Measurements from ENCODE around the gene KLK11. TPM values are rescaled to one million over a fixed set of nuclear protein-coding genes. Genes with fewer than 3 reads are reported as not detected.

Gene KLK11
- total RNA-seq, 1 donor from 2014 or later: not detected

DNA sequence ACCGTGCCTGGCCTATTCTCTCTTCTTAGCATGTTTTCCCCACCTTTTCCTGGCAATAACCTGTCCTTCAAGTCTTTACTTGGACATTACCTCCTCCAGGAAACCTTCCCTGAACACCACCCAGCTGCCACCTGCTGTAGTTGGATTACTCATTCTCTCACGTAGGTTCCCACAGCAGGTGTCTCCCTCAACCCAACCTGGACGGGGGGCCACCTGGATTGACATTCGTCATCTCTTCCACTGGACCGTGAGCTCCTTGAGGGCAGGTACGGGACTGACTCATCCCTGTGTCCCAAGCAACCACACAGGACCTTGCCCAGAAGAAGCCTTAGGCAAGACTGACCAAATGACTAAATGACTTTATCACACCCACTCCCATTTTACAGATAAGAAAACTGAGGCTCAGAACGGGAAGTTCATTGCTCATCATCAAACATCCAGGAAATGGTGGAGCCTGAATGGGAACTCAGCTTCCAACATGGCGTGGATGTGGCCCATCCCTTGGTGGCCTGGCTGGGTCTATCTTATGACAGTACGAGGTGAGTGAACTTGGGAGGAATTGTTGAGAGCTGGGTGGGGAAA lies 53.5 kb downstream of the KLK11 start:
- Mint-ChIP-seq H3K4me3 (ENCODE audit: unreplicated experiment) (no peak overlapping the region), H3K27me3 (ENCODE audit: unreplicated experiment) (peaks cover 8% of the 10 kb centered on the region), H3K36me3 (ENCODE audit: unreplicated experiment) (no peaks in the 10 kb centered on the region), H3K4me1 (ENCODE audit: low read depth, unreplicated experiment) (peaks cover 2% of the 10 kb centered on the region), H3K27ac (ENCODE audit: unreplicated experiment) (no peak overlapping the region), H3K9me3 (ENCODE audit: unreplicated experiment) (no peaks in the 10 kb centered on the region)
- DNase-seq: no peak
- TF ChIP-seq, protein P1, sequence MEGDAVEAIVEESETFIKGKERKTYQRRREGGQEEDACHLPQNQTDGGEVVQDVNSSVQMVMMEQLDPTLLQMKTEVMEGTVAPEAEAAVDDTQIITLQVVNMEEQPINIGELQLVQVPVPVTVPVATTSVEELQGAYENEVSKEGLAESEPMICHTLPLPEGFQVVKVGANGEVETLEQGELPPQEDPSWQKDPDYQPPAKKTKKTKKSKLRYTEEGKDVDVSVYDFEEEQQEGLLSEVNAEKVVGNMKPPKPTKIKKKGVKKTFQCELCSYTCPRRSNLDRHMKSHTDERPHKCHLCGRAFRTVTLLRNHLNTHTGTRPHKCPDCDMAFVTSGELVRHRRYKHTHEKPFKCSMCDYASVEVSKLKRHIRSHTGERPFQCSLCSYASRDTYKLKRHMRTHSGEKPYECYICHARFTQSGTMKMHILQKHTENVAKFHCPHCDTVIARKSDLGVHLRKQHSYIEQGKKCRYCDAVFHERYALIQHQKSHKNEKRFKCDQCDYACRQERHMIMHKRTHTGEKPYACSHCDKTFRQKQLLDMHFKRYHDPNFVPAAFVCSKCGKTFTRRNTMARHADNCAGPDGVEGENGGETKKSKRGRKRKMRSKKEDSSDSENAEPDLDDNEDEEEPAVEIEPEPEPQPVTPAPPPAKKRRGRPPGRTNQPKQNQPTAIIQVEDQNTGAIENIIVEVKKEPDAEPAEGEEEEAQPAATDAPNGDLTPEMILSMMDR (IDR thresholded peaks at IDR 0.05; ENCODE audit: partially characterized antibody, unreplicated experiment): no peak

Other genes with a start within 250 kb of the KLK11 start
- not detected for gene ACP4, start 236.2 kb downstream of the KLK11 start, total RNA-seq (ENCODE audit: unreplicated experiment)
- 0.49 TPM for gene KLK1, start 202.8 kb downstream of the KLK11 start, total RNA-seq (ENCODE audit: unreplicated experiment)
- gene KLK15, start 193.0 kb downstream of the KLK11 start, total RNA-seq (ENCODE audit: unreplicated experiment): not detected
- gene KLK3, start 171.7 kb downstream of the KLK11 start, total RNA-seq (ENCODE audit: unreplicated experiment): not detected
- not detected for gene KLK2, start 153.2 kb downstream of the KLK11 start, total RNA-seq (ENCODE audit: unreplicated experiment)
- gene KLK4, start 115.2 kb downstream of the KLK11 start, total RNA-seq (ENCODE audit: unreplicated experiment): 0.66 TPM
- not detected for gene KLK5, start 73.6 kb downstream of the KLK11 start, total RNA-seq (ENCODE audit: unreplicated experiment)
- gene KLK6, start 57.0 kb downstream of the KLK11 start, total RNA-seq (ENCODE audit: unreplicated experiment): not detected
- not detected for gene KLK7, start 42.7 kb downstream of the KLK11 start, total RNA-seq (ENCODE audit: unreplicated experiment)
- not detected for gene KLK8, start 25.0 kb downstream of the KLK11 start, total RNA-seq (ENCODE audit: unreplicated experiment)
- gene KLK10, start 6.9 kb downstream of the KLK11 start, total RNA-seq (ENCODE audit: unreplicated experiment): not detected
- gene KLK12, start 8.4 kb upstream of the KLK11 start, total RNA-seq (ENCODE audit: unreplicated experiment): 0.66 TPM
- gene KLK13, start 38.5 kb upstream of the KLK11 start, total RNA-seq (ENCODE audit: unreplicated experiment): not detected
- gene KLK14, start 56.3 kb upstream of the KLK11 start, total RNA-seq (ENCODE audit: unreplicated experiment): 1.5 TPM
- 8.0 TPM for gene CTU1, start 81.8 kb upstream of the KLK11 start, total RNA-seq (ENCODE audit: unreplicated experiment)
- gene SIGLEC9, start 98.3 kb upstream of the KLK11 start, total RNA-seq (ENCODE audit: unreplicated experiment): not detected
- gene SIGLEC7, start 115.7 kb upstream of the KLK11 start, total RNA-seq (ENCODE audit: unreplicated experiment): not detected
- gene CD33, start 198.5 kb upstream of the KLK11 start, total RNA-seq (ENCODE audit: unreplicated experiment): not detected
- gene SIGLECL1, start 224.5 kb upstream of the KLK11 start, total RNA-seq (ENCODE audit: unreplicated experiment): not detected